Measurements from ENCODE around the gene IFT88.

IFT88 gene

GRCh38 chr13:20728579-20729311 is 161.8 kb downstream of the IFT88 start:
- Histone ChIP-seq H3K36me3 (ENCODE audit: insufficient read depth, insufficient read length, low read length) (peaks cover 3% of the 10 kb centered on the region), H3K4me3 (ENCODE audit: insufficient read length, low read depth) (no peak overlapping the region), H3K4me1 (ENCODE audit: insufficient read depth, insufficient read length) (no peaks in the 10 kb centered on the region), H3K27me3 (ENCODE audit: insufficient read depth, insufficient read length) (no peaks in the 10 kb centered on the region), H3K9ac (ENCODE audit: insufficient read length, low read depth) (no peak overlapping the region), H3K9me3 (ENCODE audit: insufficient read depth, low read length) (no peaks in the 10 kb centered on the region)
- no peak for DNase-seq (ENCODE audit: low read depth, low spot score)
- TF ChIP-seq SUZ12 (IDR thresholded peaks at IDR 0.05; ENCODE audit: extremely low read depth, insufficient read depth, insufficient read length) (no peak), ZNF274 (IDR thresholded peaks at IDR 0.05; ENCODE audit: low read depth, low read length) (no peak), YY1 (IDR thresholded peaks at IDR 0.05; ENCODE audit: insufficient read depth, insufficient read length) (no peak)

DNA sequence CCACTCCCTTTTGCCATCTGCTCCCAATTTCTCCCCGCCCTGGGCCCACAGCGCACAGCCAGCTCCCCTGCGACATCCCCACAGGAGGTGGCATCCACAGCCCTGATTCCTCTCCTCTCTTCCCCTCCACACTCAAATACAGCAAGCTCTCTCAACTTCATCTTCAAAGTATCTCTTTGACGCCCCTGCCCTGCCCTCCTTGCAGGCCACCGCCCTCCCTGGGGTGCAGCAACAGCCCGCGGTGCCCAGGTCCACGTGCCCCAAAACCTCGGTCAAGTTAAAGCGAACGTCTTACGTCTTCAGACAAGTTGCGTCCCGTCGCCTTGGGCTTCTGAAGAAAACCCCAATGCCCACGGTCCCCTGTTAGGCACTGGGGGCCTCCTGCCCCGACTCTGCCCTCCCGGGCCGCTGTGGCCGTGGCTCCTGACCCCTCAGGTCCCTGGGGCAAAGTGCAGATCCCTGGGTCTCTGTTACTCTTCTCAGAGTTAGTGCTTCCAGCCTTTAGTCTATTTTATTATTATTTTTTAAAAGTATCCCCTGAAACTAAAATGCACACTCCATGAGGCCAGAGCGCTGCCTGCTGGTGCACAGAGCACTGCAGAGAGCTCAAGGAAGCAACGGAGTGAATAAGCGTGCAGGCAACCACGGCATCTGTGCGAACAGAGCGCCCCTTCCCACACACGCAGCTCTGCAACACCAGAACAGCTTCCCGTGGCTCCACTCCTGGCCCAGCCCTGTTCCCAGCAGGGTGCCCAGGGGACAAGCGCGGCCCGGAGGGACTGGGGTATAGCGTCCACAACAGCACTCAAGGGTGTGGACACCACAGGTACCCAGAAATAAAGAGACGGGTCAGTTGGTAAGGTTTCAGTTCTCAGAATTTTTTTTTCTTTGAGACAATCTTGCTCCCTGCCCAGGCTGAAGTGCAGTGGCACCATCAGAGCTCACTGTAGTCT is 163.0 kb downstream of the IFT88 start:
- Histone ChIP-seq H3K27me3 (ENCODE audit: insufficient read depth, insufficient read length) (no peaks in the 10 kb centered on the region), H3K36me3 (ENCODE audit: insufficient read depth, insufficient read length, low read length) (peaks cover 3% of the 10 kb centered on the region), H3K9me3 (ENCODE audit: insufficient read depth, low read length) (no peaks in the 10 kb centered on the region), H3K4me1 (ENCODE audit: insufficient read depth, insufficient read length) (no peaks in the 10 kb centered on the region), H3K9ac (ENCODE audit: insufficient read length, low read depth) (no peak overlapping the region), H3K4me3 (ENCODE audit: insufficient read length, low read depth) (no peak overlapping the region)
- TF ChIP-seq YY1 (IDR thresholded peaks at IDR 0.05; ENCODE audit: insufficient read depth, insufficient read length): no peak
- no peak for TF ChIP-seq SUZ12 (IDR thresholded peaks at IDR 0.05; ENCODE audit: extremely low read depth, insufficient read depth, insufficient read length)
- TF ChIP-seq ZNF274 (IDR thresholded peaks at IDR 0.05; ENCODE audit: low read depth, low read length): no peak
- DNase-seq (ENCODE audit: low read depth, low spot score): no peak

DNA sequence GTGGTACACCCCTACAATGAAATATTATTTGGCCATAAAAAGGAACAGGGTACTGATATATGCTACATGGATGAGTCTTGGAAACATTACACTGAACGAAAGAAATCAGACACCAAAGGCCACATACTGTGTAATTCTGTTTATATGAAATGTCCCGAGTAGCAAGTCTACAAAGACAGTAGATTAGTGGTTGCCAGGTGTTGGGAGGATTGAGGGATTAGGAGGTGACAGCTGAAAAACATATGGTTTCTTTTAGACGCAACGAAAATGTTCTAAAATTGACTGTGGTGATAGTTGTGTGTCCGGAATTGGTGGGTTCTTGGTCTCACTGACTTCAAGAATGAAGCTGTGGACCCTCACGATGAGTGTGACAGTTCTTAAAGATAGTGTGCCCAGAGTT is 171.7 kb downstream of the IFT88 start:
- DNase-seq (ENCODE audit: low read depth, low spot score): no peak
- no peak overlapping the region for H3K4me3 ChIP-seq (ENCODE audit: insufficient read length, low read depth)
- H3K27me3 ChIP-seq (ENCODE audit: insufficient read depth, insufficient read length): no peaks in the 10 kb centered on the region
- H3K4me1 ChIP-seq (ENCODE audit: insufficient read depth, insufficient read length): no peaks in the 10 kb centered on the region
- no peak for TF ChIP-seq YY1 (IDR thresholded peaks at IDR 0.05; ENCODE audit: insufficient read depth, insufficient read length)
- TF ChIP-seq SUZ12 (IDR thresholded peaks at IDR 0.05; ENCODE audit: extremely low read depth, insufficient read depth, insufficient read length): no peak
- TF ChIP-seq ZNF274 (IDR thresholded peaks at IDR 0.05; ENCODE audit: low read depth, low read length): no peak
- no peak overlapping the region for H3K9ac ChIP-seq (ENCODE audit: insufficient read length, low read depth)
- H3K36me3 ChIP-seq (ENCODE audit: insufficient read depth, insufficient read length, low read length): no peaks in the 10 kb centered on the region
- H3K9me3 ChIP-seq (ENCODE audit: insufficient read depth, low read length): peaks cover 15% of the 10 kb centered on the region; the same call in 1 of the 2 replicates

DNA sequence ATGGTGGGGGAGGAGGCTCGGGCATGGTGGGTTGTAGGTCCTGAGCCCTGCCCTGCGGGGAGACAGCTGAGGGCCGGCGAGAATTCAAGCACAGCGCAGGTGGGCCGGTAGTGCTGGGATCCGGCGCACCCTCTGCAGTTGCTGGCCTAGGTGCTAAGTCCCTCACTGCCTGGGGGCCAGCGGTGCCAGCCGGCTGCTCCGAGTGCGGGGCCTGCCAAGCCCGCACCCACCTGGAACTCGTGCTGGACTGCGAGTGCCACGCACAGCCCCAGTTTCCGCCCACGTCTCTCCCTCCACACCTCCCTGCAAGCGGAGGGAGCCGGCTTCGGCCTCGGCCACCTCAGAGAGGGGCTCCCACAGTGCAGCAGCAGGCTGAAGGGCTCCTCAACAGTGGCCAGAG is 173.1 kb downstream of the IFT88 start:
- TF ChIP-seq YY1 (IDR thresholded peaks at IDR 0.05; ENCODE audit: insufficient read depth, insufficient read length): no peak
- no peak for TF ChIP-seq ZNF274 (IDR thresholded peaks at IDR 0.05; ENCODE audit: low read depth, low read length)
- TF ChIP-seq SUZ12 (IDR thresholded peaks at IDR 0.05; ENCODE audit: extremely low read depth, insufficient read depth, insufficient read length): no peak
- Histone ChIP-seq H3K4me3 (ENCODE audit: insufficient read length, low read depth) (no peak overlapping the region), H3K9me3 (ENCODE audit: insufficient read depth, low read length) (peaks cover 15% of the 10 kb centered on the region; the same call in 1 of the 2 replicates), H3K9ac (ENCODE audit: insufficient read length, low read depth) (no peak overlapping the region), H3K27me3 (ENCODE audit: insufficient read depth, insufficient read length) (no peaks in the 10 kb centered on the region), H3K36me3 (ENCODE audit: insufficient read depth, insufficient read length, low read length) (no peaks in the 10 kb centered on the region), H3K4me1 (ENCODE audit: insufficient read depth, insufficient read length) (no peaks in the 10 kb centered on the region)
- no peak for DNase-seq (ENCODE audit: low read depth, low spot score)
